GM19328 (cell line): ENCODE data around the gene MTMR10.
A peak's percentile ranks its signal among the peaks of the same experiment; 100 is the strongest.

Source experiments
- ATAC-seq: cut with Tn5 transposase; IDR thresholded peaks from one replicate; pipeline ENCODE4 v1.9.1; 2021; ENCODE audit warnings: mild to moderate bottlenecking, moderate library complexity; ENCODE audit not compliant: unreplicated experiment

MTMR10 gene

GRCh38 chr15:30921781-30922479 lies 69.5 kb downstream of the MTMR10 start:
- ATAC-seq, result no peak

DNA sequence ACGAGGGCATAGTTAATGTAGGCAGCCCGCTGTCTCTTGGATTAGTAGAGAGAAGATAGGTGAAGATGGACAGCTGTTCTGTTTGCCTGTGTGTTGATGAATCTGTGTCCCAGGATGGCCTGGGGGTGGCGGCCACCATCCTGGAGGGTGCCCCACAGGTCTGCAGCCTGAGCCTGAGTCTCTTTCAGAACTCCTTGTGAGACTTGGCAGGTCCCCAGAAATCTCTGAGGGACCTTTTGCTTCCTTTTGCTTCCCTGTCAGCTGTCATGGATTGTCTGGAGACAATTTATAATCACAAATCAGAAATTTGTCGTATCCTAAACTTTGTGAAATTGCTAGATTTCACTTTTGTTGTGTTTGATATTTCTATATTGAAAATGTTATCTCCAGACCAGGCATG lies 70.3 kb downstream of the MTMR10 start:
- no peak for ATAC-seq

DNA sequence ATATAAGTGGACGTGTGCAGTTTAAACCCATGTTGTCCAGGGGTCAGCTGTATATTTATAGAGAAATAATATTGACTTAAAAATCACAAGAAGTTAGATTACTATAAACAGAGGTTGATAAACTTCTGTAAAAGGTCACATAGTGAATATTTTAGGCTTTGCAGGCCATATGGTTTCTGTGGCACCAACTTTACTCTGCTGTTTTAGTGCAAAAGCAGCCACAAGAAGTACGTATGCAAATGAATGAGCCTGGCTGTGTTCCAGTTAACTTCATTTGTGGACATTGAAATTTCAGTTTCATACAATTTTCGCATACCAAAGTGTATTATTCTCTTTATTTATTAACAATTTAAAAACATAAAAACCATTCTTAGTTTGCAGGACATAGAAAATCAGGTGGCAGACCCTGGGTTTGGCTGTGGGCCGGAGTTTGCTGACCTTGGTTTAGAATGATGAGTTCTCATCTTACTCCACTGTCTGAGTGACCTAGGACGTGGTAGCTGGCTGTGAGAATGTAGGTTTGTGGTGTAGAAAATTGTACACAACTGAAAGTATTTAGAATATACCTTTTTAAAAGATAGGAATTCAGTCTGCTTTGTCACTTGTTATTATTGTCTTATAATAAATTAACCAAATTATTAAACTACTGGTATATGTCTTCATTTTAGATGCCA lies 71.4 kb downstream of the MTMR10 start:
- no peak for ATAC-seq

GRCh38 chr15:30918366-30918765 lies 73.1 kb downstream of the MTMR10 start:
- ATAC-seq, result no peak

DNA sequence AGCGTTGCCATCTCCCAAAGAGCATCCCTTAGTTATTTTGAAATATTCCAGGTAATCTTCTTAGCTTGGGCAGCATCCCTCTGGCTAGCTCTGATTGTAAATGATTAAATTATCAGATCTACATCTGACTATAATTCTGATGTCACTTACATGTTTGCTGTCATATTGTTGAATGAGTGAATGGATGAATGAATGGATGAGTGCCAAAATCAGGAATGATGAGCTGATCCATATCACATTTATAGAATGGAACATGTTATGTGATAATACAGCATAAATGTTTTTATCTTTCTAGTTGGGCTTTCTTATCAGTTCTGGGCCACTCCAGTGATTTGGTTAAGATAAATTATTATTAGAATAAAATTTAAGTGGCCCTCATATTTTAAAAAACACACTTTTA lies 73.8 kb downstream of the MTMR10 start:
- no peak for ATAC-seq

DNA sequence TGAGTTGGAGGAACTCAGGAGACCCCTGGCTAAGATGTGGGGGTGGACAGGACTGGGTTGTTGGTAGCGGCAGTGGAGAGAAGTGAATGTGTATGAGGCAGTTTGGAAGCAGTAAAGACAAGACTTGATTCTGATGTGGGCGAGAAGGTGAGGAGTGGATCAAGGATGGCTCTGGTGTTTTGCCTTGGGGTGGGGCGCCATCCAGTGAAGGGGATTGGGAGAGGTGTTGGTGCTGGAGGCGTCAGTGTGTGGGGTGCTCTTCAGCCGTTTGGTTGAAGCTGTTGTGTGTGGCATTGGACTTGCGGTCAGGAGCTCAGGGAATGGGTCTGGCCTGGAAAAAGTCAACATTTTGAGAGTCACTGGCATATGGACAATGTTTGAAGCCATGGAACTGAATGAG lies 74.4 kb downstream of the MTMR10 start:
- ATAC-seq, result no peak

GRCh38 chr15:30913761-30914160 lies 77.7 kb downstream of the MTMR10 start:
- no peak for ATAC-seq

GRCh38 chr15:30906366-30906765 lies 85.1 kb downstream of the MTMR10 start:
- no peak for ATAC-seq

- no peak for ATAC-seq
Measured at GRCh38 chr15:30905821-30906220, 85.6 kb downstream of the MTMR10 start.

DNA sequence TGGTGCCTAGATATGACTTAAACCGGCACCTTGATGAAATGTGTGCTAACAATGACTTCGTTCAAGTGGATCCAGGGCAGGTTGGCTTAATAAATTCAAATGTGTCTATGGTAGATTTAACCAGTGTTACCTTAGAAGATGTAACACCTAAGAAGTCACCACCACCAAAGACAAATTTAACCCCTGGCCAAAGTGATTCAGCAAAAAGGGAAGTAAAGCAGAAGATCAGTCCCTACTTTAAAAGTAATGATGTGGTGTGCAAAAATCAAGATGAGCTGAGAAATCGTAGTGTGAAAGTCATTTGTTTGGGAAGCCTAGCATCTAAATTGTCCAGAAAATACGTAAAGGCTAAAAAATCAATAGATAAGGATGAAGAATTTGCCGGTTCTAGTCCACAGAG lies 86.6 kb downstream of the MTMR10 start:
- no peak for ATAC-seq

- peak; percentile 82 for ATAC-seq
Measured at GRCh38 chr15:30903497-30904187, 87.8 kb downstream of the MTMR10 start, which contains the start of gene FAN1. FAN1 (plus strand) TSS chr15:30903915; CDS start chr15:30904664, 749 bp downstream.

DNA sequence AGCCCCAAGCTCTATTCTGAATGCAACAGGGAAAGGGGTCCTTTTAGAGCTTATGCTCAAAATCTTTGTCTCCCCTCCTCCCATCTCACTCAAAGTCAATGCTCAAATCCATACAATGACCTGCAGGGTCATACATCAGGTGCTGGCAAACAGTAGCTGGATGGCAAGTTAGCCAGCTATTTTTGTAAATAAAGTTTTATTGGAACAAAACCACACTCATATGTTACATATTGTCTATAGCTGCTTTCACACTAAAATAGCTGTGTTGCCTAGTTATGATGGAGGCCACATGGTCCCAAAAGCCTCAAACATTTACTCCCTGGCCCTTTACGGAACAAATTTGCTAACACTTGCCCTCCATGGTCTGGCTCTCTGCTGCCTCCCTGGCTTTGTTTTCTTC lies 89.5 kb downstream of the MTMR10 start:
- no peak for ATAC-seq

DNA sequence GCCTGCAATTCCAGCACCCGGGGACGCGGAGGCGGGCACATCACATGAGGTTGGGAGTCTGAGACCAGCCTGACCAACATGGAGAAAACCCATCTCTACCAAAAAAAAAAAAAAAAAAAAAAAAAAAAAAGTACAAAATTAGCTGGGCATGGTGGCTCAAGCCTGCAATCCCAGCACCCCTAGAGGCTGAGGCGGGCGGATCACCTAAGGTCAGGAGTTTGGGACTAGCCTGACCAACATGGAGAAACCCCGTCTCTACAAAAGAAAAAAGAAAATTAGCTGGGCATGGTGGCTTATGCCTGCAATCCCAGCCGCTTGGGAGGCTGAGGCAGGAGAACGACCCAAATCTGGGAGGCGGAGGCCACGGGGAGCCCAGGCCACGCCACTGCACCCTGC lies 95.2 kb downstream of the MTMR10 start:
- ATAC-seq, result no peak

DNA sequence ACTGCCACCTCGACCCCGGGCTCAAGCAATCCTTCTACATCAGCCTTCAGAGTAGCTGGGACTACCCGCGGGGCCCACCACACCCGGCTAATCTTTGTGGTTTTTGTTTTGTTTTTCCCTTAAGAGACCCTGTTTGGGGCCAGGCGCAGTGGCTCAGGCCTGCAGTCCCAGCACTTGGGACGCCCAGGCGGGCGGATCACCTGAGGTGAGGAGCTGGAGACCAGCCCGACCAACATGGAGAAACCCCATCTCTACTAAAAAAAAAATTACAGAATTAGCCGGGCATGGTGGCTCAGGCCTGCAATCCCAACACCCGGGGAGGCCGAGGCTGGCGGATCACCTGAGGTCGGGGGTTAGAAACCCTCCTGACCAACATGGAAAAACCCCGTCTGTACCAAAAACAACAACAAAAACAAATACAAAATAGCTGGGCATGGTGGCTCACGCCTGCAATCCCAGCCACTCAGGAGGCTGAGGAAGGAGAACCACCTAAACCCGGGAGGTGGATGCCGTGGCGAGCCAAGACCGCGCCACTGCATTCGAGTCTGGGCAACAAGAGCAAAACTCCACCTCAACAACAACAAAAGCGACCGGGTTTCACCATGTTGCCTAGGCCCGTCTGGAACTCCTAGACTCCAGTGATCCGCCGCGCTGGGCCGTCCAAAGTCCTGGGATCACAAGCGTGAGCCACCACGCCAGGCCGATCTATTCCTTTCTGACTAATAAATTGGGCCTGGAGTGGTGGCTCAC lies 95.8 kb downstream of the MTMR10 start:
- no peak for ATAC-seq

- ATAC-seq, result no peak
Measured at GRCh38 chr15:30889196-30889595, 102.2 kb downstream of the MTMR10 start.
